ENCODE data around the gene MUS81. TPM values are rescaled to one million over a fixed set of nuclear protein-coding genes. Genes with fewer than 3 reads are reported as not detected.

The MUS81 gene
- total and polyA plus RNA-seq, 9 of the 15 experiments (the other 6 are each of a cell fraction or from before 2014, with no cell fraction given): 13.4 to 118 (median 53.7) TPM

GRCh38 chr11:65851811-65852507 is 8.3 kb upstream of the MUS81 start (continued):
- 0 out of 2 replicates have a peak, but pooled peaks have one; percentile 29 for TF ChIP-seq FOXP4 (CRISPR knock-in tag; IDR thresholded peaks at IDR 0.05; ENCODE audit: borderline replicate concordance)
- no peak for TF ChIP-seq FOXM1 (IDR thresholded peaks at IDR 0.05; ENCODE audit: low read depth)
- TF ChIP-seq FOXM1 (CRISPR knock-in tag; IDR thresholded peaks at IDR 0.05; ENCODE audit: low read depth): peak; percentile 63; the same call in 1 of the 2 replicates
- TF ChIP-seq ZNF174 (CRISPR knock-in tag; IDR thresholded peaks at IDR 0.05): no peak
- TF ChIP-seq SMAD4 (CRISPR knock-in tag; conservative IDR thresholded peaks at IDR 0.05): no peak
- 0 out of 2 replicates have a peak, but pooled peaks have one; percentile 13 for TF ChIP-seq ATF4 (CRISPR knock-in tag; IDR thresholded peaks at IDR 0.05)
- TF ChIP-seq ZNF12 (CRISPR knock-in tag; IDR thresholded peaks at IDR 0.05): no peak
- 0 out of 2 replicates have a peak, but pooled peaks have one; percentile 34 for TF ChIP-seq SUPT5H (IDR thresholded peaks at IDR 0.05)
- no peak for TF ChIP-seq MLX (CRISPR knock-in tag; conservative IDR thresholded peaks at IDR 0.05)
- no peak for TF ChIP-seq MITF (IDR thresholded peaks at IDR 0.05)
- TF ChIP-seq E4F1 (CRISPR knock-in tag; IDR thresholded peaks at IDR 0.05; ENCODE audit: borderline replicate concordance): no peak
- TF ChIP-seq IRF2 (CRISPR knock-in tag; IDR thresholded peaks at IDR 0.05): no peak
- no peak for TF ChIP-seq ARID3A (IDR thresholded peaks at IDR 0.05; ENCODE audit: borderline replicate concordance, low read depth, low read length)
- TF ChIP-seq DLX4 (CRISPR knock-in tag; IDR thresholded peaks at IDR 0.05): no peak
